AG08396 (cell line): ENCODE measurements around the gene ASPRV1.
"Not testable (repeated sequence)": the region's sequence is repeated elsewhere in the genome, so short reads cannot be mapped to it uniquely, and the experiment has no call there.

ENCODE experiments used
- DNase-seq: peaks from one replicate; pipeline ENCODE4 v3.0.0; 2012; ENCODE audit warnings: low spot score, mixed read lengths

The ASPRV1 gene

GRCh38 chr2:69961496-69961895 is at the start of gene ASPRV1:
Gene ASPRV1 (minus strand): TSS chr2:69961631. CDS start chr2:69961436, 195 bp downstream.
- DNase-seq, result no peak

DNA sequence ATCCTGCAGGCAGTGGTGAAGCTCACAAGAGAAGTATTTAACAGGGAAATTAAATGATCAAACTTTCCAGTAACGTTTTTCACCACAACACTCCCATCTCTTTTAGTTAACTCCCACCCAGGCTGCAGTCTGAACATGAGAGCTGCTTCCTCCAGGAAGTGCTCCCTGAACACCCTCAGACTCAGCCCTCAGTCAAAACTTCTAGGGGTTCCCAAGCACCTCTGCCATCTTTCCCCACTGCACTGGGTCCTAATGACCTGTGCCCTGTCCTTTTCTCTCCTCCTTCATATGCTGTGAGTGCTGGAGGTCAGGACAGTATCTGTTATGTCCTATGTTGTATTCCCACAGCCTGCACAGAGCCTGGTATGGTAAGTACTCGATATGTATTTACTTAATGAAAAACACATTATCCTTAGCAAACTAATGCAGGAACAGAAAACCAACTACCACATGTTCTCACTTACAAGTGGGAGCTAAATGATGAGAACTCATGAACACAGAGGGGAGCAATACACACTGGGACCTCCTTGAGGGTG is 49.2 kb upstream of the ASPRV1 start:
- DNase-seq, result no peak

GRCh38 chr2:70009762-70010575 is 48.5 kb upstream of the ASPRV1 start:
- no peak for DNase-seq

GRCh38 chr2:70008290-70008689 is 46.9 kb upstream of the ASPRV1 start:
- DNase-seq, result no peak

DNA sequence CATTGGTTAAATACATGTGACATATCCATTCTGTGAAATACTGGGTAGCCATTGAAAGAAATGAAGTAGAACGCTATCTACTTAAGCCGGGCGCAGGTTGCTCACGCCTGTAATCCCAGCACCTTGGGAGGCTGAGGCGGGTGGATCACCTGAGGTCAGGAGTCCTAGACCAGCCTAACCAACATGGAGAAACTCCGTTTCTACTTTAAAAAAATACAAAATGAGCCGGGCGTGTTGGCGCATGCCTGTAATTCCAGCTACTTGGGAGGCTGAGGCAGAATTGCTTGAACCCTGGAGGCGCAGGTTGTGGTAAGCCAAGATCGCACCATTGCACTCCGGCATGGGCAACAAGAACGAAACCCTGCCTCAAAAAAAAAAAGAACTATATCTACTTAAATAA is 45.7 kb upstream of the ASPRV1 start:
- DNase-seq, result no peak

GRCh38 chr2:70006447-70006784 is 45.0 kb upstream of the ASPRV1 start:
- DNase-seq, result no peak

DNA sequence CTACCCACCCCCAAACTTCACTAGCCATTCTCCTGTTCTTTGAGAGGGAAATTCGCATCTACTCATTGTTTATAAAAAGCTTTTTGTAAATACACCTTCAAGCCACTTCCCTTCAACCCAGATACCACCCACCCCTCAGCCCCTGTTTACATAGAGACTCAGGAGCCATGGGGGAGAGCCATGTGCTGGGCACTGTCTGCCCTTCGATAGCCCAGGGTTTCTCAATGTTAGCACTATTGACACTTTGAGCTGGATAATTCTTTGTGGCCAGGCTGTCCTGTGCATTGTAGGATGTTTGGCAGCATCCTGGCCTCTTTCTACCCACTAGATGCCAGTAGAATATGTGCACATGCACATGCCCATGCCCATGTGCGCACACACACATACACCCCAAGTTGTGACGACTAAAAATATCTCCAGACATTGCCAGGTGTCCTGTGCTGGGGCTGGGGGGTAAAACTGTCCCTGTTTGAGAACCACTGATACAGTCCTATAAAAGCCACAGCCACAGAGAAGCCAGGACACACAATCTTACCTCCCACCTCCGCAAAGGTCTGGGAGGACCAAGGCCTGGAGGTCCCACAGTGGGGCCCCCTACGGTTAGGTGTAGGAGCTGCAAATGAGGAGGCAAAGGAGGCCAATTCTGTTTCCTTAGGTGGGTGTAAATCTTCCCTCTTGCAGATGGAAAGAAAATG is 44.5 kb upstream of the ASPRV1 start:
- DNase-seq, result no peak

- no peak for DNase-seq
Measured at GRCh38 chr2:70005216-70005615, 43.8 kb upstream of the ASPRV1 start.

- no peak for DNase-seq
Measured at GRCh38 chr2:70003093-70003830, 41.8 kb upstream of the ASPRV1 start.

DNA sequence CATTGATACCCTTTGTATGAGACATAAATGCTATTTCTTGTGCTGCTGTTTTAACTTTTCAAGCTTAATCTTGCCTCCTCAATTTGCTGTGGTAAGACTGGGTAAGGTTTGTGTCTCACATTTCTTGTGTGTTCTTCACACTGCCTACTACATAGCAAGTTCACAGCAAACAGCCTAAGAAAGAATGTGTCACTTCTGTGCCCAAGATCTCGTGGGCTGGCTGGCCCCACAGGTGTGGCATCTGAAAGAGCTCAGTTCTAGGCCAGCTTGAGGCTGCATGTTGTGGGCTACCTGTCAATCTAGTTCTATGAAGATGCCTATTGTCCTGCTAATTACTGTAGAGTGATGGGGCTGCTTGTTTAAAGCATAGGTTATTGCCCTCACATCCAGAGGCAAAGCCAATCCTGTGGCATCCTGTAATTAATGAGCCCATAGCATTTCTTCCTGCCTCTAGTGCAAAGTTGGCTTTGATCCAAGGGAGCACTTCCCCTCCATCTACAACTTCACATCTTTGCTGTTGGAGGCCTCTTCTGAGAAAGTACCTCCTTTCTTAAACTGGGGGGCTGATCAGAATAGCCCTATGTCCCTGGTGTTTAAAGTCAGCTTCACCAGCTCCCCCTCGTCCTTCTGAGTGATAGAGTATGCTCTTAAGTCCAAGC is 40.9 kb upstream of the ASPRV1 start:
- no peak for DNase-seq

DNA sequence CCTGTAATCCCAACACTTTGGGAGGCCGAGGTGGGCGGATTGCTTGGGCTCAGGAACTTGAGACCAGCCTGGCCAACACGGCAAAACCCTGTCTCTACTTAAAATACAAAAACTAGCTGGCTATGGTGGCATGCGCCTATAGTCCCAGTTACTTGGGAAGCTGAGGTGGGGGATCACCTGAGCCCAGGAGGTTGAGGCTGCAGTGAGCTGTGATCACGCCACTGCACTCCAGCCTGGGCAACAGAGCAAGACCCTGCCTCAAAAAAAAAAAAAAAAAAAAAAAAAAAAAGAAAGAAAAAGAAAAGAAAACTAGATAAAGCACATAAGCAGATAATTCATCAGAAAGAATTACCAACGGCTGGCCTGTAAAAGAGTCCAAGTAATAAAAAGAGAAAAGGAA is 39.1 kb upstream of the ASPRV1 start:
- DNase-seq, result not testable (repeated sequence)

DNA sequence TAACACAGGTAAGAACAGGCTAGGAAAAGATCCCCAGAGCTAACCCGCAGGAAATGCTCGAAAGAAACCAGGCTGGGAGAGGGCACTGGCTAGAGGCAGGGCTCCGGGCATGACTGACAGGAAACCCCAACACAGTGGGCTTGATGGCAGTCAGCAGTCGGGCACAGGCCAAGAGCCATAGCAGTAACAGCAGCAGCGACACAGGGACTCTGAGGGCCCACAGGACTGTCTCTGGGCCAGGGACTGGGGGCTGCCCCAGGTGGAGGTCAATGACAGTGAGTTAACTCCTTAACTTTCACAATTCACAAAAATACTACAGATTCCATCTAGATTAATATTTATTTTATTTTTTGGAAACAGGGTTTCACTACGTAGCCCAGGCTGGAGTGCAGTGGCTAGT is 37.3 kb upstream of the ASPRV1 start:
- DNase-seq, result no peak

DNA sequence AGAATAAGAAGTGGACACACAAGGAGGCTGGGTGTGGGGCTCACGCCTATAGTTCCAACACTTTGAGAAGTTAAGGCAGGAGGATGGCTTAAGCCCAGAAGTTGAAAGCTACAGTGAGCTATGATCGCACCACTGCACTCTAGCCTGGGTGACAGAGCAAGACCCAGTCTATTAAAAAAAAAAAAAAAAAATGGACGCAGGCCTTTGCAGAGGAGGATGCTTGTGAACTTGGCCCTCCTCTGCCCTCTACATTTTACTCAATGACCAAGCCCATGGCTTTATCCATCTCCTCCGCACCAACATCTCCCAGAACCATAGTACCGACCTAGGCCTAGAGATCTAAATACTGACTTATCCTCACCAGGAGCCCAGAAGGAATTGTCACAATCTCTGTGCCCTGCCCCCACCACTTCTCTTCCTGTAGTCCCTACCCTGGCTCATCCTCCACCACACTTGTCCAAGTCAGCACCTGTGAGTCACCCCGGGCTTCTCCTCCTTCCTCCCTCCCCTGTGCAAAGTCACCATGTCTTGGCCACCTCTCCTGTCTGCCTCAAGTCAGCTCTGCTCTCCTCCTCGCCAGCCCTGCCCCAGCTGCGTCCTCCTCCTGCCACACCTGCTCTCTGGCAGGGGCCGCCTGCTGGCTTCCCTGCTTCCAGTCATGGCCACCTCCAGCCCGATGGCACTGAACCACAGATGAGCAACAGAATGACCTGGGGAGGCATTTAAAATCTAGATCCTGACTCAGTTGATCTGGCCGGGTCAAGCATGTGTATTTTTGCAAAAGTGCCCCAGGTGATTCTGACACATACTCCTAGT is 35.8 kb upstream of the ASPRV1 start:
- DNase-seq, result peak; percentile 51

- DNase-seq, result no peak
Measured at GRCh38 chr2:69995511-69995910, 34.1 kb upstream of the ASPRV1 start.

DNA sequence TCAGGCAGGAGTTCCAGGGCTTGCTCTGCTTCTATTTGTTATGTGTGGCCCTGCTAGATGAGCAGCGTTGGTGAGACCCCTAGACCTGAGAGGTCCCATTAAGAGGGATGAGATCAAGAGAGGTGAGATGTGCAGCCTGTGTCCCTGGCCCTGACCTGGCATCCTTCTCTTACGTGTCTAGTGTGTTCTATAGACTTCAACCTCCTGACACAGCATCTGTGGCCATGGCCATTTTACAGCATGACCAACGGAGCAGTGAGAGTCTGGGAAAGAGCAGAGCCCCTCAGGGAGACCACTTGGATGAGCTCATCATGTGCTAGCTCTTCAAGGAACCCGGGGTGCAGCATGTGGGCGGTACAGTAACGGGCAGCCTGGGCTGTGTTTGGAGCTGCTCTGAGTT is 32.7 kb upstream of the ASPRV1 start:
- DNase-seq, result no peak

GRCh38 chr2:69993708-69994107 is 32.3 kb upstream of the ASPRV1 start:
- no peak for DNase-seq

- no peak for DNase-seq
Measured at GRCh38 chr2:69993048-69993565, 31.7 kb upstream of the ASPRV1 start.

DNA sequence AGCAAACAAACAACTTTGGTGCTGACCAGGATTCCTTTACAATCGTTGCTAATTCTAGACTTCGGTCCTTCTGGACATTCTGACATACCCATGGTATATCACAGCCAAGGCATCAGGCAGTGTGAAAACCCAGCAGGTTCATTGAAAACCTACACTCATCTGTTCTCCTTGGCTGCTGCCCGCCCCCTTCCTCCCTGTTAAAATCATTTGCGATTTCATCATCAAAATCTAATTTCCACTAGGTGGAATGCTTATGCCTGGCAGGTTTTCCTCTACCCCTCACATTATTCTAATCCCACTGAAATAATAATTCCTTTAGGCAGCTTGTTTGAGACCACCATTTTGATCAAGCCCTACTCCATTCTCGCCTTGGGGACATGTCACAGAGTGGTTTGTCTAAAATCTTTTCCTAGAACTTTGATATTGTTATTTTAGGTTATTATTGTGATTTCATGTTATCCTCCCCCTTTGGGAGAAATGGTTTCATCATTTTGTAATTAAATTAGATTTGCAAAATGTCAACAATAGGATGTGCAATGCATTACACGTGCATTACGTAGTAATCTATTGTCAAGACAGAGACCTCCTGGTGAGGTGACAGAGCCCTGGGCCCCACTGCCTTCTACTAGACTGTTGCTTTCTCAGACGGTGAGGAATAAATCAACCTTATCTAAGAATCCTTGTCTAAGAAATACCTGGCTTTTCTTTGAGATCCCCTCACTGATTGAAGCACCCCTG is 31.0 kb upstream of the ASPRV1 start:
- DNase-seq, result no peak

GRCh38 chr2:69989441-69990105 is 28.1 kb upstream of the ASPRV1 start:
- no peak for DNase-seq

DNA sequence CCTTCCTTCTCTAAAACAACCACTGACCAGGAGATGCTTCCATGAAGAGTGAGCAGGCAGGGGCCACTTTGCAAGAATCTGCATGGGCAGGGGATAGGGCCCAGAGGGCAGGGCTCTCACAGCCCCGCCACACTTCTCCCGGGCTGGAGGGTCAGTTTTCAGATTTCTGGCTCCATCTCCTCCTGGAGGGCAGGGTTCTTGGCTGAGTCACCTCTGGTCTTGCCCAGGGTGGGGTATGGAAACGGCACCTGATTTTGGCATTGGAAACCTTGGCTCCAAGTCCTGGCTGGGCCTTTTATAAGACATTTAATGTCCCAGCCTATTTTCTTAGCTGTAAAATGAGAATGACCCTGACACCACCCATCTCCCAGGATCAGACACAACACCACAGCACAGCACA is 27.6 kb upstream of the ASPRV1 start:
- no peak for DNase-seq
